Panc1 (cell line): ENCODE results near the gene ARID5A.

ENCODE experiments used
- TF ChIP-seq, protein P1 (sequence below), 2 experiments: IDR thresholded peaks; 2 replicates each; pipeline ENCODE4 v1.6.1; 2011 to 2012; ENCODE audit warnings: low read depth in 2 of 2, control low read depth in 1 of 2, low read length in 1 of 2, mild to moderate bottlenecking in 1 of 2, moderate library complexity in 1 of 2; ENCODE audit not compliant: insufficient read depth in 1 of 2
- TF ChIP-seq, protein P2 (sequence below): fragments of 450-650 bp; IDR thresholded peaks from 2 replicates; pipeline ENCODE4 v1.5.1; 2017; ENCODE audit warnings: mild to moderate bottlenecking

DNA sequence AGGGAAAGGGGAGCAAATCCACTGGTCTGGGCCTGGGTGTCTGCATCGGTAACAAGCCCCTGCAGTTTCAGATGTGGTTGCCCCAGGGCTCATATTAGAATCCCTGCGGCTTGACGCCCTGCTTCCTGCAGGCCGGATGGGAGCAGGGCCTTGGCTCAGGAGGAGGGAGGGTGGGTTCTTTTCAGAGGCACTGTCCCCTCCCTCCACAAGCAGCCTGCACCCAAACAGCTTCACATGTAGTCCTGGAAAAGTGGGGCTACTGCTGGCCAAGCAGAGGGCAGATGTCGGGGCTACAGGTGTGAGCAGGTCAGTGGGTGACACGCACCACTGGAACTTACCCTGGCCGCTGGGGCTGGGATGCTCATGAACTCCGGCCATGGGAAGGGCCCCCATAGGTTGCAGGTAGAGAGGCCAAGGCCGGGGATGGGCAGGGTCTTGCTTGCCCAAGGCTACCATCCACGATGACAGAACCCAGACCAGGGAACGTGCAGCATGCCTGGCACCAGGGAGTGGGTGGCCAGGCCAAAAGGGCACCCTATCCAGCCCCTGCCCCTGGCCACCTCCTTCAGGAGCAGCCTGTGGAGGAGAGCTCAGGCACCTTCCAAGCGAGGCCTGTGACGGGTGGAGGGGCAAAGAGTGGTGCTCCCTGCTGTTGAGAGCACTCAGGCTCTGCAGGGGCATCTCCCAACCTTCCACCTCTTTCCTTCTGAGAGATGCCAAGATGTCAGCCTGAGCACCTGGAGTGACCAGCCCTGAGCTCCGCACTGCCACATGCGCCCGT is 16.8 kb downstream of the ARID5A start:
- TF ChIP-seq, protein P1, sequence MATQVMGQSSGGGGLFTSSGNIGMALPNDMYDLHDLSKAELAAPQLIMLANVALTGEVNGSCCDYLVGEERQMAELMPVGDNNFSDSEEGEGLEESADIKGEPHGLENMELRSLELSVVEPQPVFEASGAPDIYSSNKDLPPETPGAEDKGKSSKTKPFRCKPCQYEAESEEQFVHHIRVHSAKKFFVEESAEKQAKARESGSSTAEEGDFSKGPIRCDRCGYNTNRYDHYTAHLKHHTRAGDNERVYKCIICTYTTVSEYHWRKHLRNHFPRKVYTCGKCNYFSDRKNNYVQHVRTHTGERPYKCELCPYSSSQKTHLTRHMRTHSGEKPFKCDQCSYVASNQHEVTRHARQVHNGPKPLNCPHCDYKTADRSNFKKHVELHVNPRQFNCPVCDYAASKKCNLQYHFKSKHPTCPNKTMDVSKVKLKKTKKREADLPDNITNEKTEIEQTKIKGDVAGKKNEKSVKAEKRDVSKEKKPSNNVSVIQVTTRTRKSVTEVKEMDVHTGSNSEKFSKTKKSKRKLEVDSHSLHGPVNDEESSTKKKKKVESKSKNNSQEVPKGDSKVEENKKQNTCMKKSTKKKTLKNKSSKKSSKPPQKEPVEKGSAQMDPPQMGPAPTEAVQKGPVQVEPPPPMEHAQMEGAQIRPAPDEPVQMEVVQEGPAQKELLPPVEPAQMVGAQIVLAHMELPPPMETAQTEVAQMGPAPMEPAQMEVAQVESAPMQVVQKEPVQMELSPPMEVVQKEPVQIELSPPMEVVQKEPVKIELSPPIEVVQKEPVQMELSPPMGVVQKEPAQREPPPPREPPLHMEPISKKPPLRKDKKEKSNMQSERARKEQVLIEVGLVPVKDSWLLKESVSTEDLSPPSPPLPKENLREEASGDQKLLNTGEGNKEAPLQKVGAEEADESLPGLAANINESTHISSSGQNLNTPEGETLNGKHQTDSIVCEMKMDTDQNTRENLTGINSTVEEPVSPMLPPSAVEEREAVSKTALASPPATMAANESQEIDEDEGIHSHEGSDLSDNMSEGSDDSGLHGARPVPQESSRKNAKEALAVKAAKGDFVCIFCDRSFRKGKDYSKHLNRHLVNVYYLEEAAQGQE (IDR thresholded peaks at IDR 0.05; ENCODE audit: insufficient read depth in 1 of 2, low read depth in 2 of 2, low read length in 1 of 2), result no peak
- TF ChIP-seq, protein P2, sequence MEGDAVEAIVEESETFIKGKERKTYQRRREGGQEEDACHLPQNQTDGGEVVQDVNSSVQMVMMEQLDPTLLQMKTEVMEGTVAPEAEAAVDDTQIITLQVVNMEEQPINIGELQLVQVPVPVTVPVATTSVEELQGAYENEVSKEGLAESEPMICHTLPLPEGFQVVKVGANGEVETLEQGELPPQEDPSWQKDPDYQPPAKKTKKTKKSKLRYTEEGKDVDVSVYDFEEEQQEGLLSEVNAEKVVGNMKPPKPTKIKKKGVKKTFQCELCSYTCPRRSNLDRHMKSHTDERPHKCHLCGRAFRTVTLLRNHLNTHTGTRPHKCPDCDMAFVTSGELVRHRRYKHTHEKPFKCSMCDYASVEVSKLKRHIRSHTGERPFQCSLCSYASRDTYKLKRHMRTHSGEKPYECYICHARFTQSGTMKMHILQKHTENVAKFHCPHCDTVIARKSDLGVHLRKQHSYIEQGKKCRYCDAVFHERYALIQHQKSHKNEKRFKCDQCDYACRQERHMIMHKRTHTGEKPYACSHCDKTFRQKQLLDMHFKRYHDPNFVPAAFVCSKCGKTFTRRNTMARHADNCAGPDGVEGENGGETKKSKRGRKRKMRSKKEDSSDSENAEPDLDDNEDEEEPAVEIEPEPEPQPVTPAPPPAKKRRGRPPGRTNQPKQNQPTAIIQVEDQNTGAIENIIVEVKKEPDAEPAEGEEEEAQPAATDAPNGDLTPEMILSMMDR, result no peak
